Urinary bladder (tissue), 4 donors: Measurements from ENCODE around the gene TBC1D8. TPM values are rescaled to one million over a fixed set of nuclear protein-coding genes. Genes with fewer than 3 reads are reported as not detected.

ENCODE experiments used
- DNase-seq: peaks from one replicate; pipeline ENCODE4 v3.0.0-alpha.2; 2015; ENCODE audit errors: extremely low spot score
- H3K27ac ChIP-seq: one replicate; pipeline ENCODE4 v1.5.1; 2013; ENCODE audit warnings: low read depth, mild to moderate bottlenecking, moderate library complexity
- H3K36me3 ChIP-seq: one replicate; pipeline ENCODE4 v1.6.1; 2013; ENCODE audit warnings: mild to moderate bottlenecking, moderate library complexity; ENCODE audit not compliant: insufficient read depth
- H3K4me1 ChIP-seq: one replicate; pipeline ENCODE4 v1.6.1; 2013; ENCODE audit warnings: mild to moderate bottlenecking, moderate library complexity; ENCODE audit not compliant: insufficient read depth
- H3K4me3 ChIP-seq: one replicate; pipeline ENCODE4 v1.5.1; 2013; ENCODE audit warnings: low read depth, low read length
- WGBS: extraction: QIAGEN DNeasy Blood & Tissue Kit; methylation state at CpG from one replicate; pipeline ENCODE4 v1.1.7; 2013; 5-methylcytosine and 5-hydroxymethylcytosine counted together
- polyA plus RNA-seq: library from polyadenylated mRNA; stranded (reverse); fragments of 200-250 nt; gene quantifications from one replicate; pipeline ENCODE4 v1.2.3, GENCODE V29; 2013
- total RNA-seq: library from RNA; depleted of rRNA; stranded (reverse); fragments of >200 nt; gene quantifications from one replicate; pipeline ENCODE4 v1.2.3, GENCODE V29; 2014
- donor health status: healthy with polysubstance abuse.
- donor health status: healthy.

TBC1D8 gene
- total and polyA plus RNA-seq, 2 donors: 14.0 to 19.0 TPM

DNA sequence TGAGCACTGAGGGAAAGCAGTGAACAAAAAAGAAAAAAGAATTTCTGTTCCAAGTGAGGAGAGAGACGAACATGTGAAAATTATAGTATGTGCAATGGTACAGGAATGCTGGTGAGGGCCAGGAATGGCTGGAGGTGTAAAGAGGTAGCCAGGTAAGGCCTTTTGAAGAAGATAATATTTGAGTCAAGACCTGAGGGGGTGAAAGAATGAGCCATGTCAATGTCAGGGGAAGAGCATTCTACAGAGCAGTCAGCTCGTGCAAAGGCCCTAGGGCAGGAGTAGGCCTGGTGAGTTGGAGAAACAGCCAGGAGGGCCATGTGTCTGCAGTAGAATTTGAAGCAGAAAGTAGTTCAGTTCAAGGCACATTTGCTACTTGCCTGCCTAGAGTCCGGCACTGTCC lies 161.5 kb downstream of the TBC1D8 start:
- Histone ChIP-seq H3K4me3 (no peak overlapping the region), H3K27ac (no peak overlapping the region), H3K36me3 (no peaks in the 10 kb centered on the region), H3K4me1 (no peaks in the 10 kb centered on the region)
- 97% methylated on average over 3 of the region's 3 CpGs for WGBS
- DNase-seq: no peak

GRCh38 chr2:100988630-100989417 lies 162.4 kb downstream of the TBC1D8 start:
- WGBS: 79% methylated on average over 8 of the region's 8 CpGs
- no peaks in the 10 kb centered on the region for H3K4me1 ChIP-seq
- DNase-seq: no peak

DNA sequence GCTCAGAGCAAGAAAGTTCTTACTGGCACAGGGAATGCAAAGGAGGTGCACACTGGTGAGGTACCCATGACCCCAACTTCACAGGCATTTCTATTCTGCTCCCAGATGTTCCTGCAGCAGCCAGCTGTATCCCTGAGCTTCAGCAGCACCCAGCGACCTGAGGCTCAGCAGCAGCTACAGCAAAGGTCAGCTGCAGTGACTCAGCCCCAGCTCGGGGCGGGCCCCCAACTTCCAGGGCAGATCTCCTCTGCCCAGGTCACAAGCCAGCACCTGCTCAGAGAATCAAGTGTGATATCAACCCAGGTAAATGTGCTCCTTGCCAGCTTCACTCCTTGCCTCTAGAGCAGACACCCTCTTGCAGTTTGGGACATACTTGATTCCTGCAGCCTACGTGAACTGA lies 163.2 kb downstream of the TBC1D8 start:
- Histone ChIP-seq H3K27ac (no peak overlapping the region), H3K36me3 (no peaks in the 10 kb centered on the region), H3K4me3 (no peak overlapping the region), H3K4me1 (no peaks in the 10 kb centered on the region)
- 90% methylated on average over 4 of the region's 4 CpGs for WGBS
- DNase-seq: no peak

More at GRCh38 chr2:100988630-100989417, 162.4 kb downstream of the TBC1D8 start:
- Histone ChIP-seq H3K36me3 (no peaks in the 10 kb centered on the region), H3K27ac (no peak overlapping the region), H3K4me3 (no peak overlapping the region)

DNA sequence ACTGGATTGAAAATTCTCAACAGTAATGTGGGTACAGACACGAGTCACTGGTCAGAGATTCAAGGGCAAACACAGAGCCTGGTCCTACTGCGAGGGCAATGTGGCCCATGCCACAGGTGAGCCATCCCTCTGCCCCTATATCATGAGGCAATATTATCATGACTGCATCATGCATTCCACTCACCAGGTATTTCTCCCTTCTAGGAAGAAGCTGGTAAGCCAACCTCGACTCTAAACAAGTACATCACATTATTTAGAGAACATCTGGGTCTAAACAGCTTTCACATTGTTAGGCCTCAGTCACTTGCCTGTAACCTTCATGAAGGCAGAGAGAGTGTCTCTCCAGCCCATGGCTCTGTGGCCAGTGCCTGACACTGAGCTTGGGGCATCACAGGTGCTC lies 163.6 kb downstream of the TBC1D8 start:
- 90% methylated on average over 3 of the region's 3 CpGs for WGBS

GRCh38 chr2:100986157-100986556 lies 165.0 kb downstream of the TBC1D8 start:
- 90% methylated on average over 11 of the region's 11 CpGs for WGBS
- no peaks in the 10 kb centered on the region for H3K36me3 ChIP-seq
- no peak overlapping the region for H3K4me3 ChIP-seq

More for the DNA sequence above, 163.6 kb downstream of the TBC1D8 start:
- Histone ChIP-seq H3K4me1 (no peaks in the 10 kb centered on the region), H3K27ac (no peak overlapping the region), H3K4me3 (no peak overlapping the region), H3K36me3 (no peaks in the 10 kb centered on the region)
- DNase-seq: no peak

DNA sequence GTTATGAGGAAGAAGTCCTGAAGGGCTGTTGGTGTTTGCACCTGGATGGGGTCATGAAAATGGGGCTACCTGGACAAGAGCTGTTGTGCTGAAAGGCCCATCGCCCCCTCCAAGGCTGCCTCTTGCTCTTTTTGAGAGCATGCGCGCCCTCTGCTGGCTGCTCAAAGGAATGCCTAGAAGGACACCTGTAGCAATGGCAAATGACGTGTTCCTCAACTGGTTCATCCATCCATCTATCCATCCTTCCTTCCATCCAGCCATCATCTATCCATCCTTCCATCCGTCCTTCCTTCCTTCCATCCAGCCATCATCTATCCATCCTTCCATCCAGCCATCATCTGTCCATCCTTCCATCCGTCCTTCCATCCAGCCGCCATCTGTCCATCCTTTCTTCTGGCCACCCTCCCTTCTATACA lies 166.3 kb downstream of the TBC1D8 start:
- no peak overlapping the region for H3K27ac ChIP-seq
- WGBS: 32% methylated on average over 7 of the region's 7 CpGs
- DNase-seq: no peak
- H3K36me3 ChIP-seq: no peaks in the 10 kb centered on the region
- H3K4me1 ChIP-seq: no peaks in the 10 kb centered on the region
- H3K4me3 ChIP-seq: no peak overlapping the region

More at GRCh38 chr2:100986157-100986556, 165.0 kb downstream of the TBC1D8 start:
- no peak for DNase-seq
- Histone ChIP-seq H3K27ac (no peak overlapping the region), H3K4me1 (no peaks in the 10 kb centered on the region)

DNA sequence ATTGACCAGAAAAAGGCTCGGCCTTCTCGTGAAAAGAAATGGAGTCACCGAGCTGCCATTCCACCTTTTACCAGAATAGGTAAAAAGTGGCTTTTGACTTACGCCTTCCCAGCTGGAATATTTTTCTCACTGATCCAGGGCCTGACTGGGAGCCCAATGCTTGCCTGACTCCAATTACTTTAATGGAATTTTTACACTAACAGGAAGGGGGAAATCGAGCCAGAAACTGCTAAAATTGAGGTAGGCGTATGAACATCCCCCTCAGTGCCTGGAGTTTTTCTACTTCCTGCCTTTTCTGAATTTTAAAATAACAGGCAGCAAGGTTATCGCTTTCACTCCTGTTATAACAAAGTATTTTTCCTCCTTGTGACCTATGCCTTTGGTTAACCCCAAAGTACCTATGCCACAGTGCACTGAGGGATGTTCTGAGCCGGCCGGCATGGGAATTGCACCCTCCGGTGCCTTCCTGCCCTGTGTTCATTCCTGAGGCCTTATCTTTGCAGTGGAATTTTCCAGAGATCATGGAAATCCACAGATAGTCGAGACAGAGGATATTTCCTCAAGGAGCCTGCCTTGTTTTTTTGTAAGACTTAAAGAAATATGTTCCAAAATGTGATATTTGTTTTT lies 167.4 kb downstream of the TBC1D8 start:
- Histone ChIP-seq H3K36me3 (no peaks in the 10 kb centered on the region), H3K27ac (no peak overlapping the region)
- DNase-seq: no peak

DNA sequence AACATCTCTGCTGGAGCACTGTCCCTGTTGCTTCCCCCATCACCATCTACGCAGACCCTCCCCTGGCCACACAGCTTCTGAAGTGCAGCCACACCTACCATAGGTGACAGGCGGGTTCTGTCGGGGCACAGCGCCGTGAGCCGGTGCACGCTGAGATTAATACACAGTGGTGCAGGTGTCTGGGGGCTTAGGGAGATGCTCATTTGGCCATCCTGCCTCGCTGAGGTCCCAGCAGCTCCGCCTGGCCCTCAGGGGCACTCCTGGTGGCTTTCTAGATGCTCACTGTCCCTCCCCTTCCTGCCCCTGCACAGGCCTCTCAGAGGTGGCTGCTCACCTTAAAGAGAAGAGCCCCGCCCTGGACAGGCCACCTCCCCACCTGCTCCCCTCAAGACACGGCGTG lies 168.0 kb downstream of the TBC1D8 start:
- Histone ChIP-seq H3K4me3 (no peak overlapping the region), H3K27ac (no peak overlapping the region), H3K36me3 (no peaks in the 10 kb centered on the region), H3K4me1 (no peaks in the 10 kb centered on the region)
- 88% methylated on average over 12 of the region's 12 CpGs for WGBS
- DNase-seq: no peak

More for the DNA sequence above, 167.4 kb downstream of the TBC1D8 start:
- 62% methylated on average over 11 of the region's 11 CpGs for WGBS
- no peaks in the 10 kb centered on the region for H3K4me1 ChIP-seq
- H3K4me3 ChIP-seq: no peak overlapping the region

GRCh38 chr2:100982431-100982861 lies 168.7 kb downstream of the TBC1D8 start:
- H3K4me1 ChIP-seq: no peaks in the 10 kb centered on the region
- H3K4me3 ChIP-seq: no peak overlapping the region
- no peak for DNase-seq
- H3K27ac ChIP-seq: no peak overlapping the region
- WGBS: 80% methylated on average over 8 of the region's 8 CpGs
- H3K36me3 ChIP-seq: no peaks in the 10 kb centered on the region

DNA sequence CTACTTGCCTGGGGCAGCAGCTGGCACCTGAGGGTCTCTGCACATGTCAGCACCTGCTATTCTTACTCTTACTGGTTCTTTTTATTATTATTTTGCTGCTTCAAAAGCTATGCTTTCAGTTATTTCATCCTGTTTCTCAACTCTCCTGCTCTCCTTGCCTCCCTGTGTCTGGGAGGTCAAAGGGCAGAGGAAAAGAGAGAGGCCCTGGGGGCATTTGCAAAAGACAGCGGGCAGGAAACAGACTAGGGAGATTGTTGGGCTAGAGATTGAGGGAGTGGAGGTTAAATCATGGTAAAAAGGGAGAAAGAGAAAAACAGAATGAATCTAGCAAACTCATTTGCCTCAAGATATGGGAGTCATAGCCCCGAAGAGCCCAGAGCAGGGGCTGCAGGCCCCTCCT lies 170.2 kb downstream of the TBC1D8 start:
- Histone ChIP-seq H3K4me3 (no peak overlapping the region), H3K27ac (no peak overlapping the region), H3K36me3 (no peaks in the 10 kb centered on the region), H3K4me1 (no peaks in the 10 kb centered on the region)
- no peak for DNase-seq
- WGBS: 85% methylated on average over 2 of the region's 2 CpGs

DNA sequence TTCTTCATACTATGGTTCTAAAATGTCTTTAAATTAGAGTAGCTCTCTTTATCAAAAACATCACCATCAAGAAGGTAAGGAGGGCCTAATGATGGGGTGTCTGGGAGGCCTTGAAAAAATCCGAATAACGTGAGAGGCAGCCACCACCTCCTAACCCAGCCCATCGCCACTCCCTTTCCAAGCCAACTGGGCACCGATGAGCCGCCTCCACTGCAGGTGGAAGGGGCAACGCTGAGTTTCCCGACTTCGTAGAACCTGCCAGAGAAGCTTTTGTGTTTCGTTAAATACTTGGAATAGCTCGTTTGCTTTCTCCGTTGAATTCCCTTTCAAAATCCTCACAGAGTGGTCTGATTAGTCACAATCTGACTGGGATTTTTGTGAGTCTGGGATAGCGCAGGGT lies 171.1 kb downstream of the TBC1D8 start:
- Histone ChIP-seq H3K27ac (no peak overlapping the region), H3K4me3 (no peak overlapping the region), H3K36me3 (no peaks in the 10 kb centered on the region), H3K4me1 (no peaks in the 10 kb centered on the region)
- no peak for DNase-seq
- 93% methylated on average over 12 of the region's 12 CpGs for WGBS

DNA sequence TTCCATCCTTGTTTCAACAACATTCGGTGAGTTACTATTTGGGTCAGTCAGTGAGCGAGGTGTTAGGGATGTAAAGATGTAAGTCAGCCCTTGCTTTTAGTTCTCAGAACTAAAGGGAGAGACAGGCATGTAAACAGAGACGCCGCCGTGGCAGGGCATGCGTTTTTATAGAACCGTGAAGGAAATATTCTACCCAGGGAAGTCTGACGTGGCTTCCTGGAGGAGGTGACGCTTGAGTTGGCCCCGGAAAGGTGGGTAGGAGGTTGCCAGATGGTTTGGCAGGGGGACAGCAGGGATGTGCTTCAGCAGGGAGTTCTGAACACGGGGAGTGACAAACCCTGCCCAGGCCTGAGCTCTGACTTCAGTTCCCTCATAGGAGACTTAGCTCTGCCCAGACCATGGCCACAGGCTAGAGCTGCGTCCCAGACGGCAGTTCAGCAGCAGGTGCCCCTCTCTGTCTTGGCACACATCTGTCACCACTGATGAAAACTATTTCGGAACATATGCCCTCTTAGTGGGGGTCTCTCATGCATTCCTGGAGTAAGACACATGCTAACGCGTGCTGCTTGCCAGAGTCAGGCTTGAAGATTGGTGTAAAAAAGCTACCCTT lies 172.5 kb downstream of the TBC1D8 start:
- no peak overlapping the region for H3K27ac ChIP-seq
- DNase-seq: no peak
- H3K36me3 ChIP-seq: no peaks in the 10 kb centered on the region
- WGBS: 55% methylated on average over 16 of the region's 16 CpGs
- H3K4me3 ChIP-seq: no peak overlapping the region
- H3K4me1 ChIP-seq: no peaks in the 10 kb centered on the region

DNA sequence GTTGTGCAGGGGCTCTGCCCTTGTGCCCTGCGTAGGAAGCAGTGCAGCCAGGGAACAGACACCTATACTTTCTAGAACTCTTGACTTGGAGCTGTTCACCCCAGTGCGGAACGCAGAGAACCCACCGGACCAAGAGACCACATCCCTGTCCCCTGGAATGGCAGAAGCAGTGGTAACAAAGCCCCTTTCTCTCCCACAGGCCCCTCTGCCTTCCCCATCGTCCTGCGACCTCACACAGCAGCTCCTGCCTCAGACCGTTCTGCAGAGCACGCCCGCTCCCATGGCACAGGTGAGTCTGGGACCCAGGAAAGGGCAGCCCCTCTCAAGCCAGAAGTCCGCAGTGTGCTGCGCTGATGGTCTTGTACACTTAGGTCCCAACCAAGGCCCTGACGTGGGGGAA lies 173.7 kb downstream of the TBC1D8 start:
- no peak overlapping the region for H3K27ac ChIP-seq
- no peak for DNase-seq
- H3K4me1 ChIP-seq: no peaks in the 10 kb centered on the region
- 89% methylated on average over 12 of the region's 12 CpGs for WGBS
- H3K36me3 ChIP-seq: no peaks in the 10 kb centered on the region
- no peak overlapping the region for H3K4me3 ChIP-seq
